ENCODE measurements around the gene LCP1.

Gene LCP1

GRCh38 chr13:46127358-46128023 lies 54.5 kb downstream of the LCP1 start:
- no peak for DNase-seq (ENCODE audit: low read depth)

GRCh38 chr13:46126552-46127357 lies 55.2 kb downstream of the LCP1 start:
- no peak for DNase-seq (ENCODE audit: low read depth)

- DNase-seq (ENCODE audit: low read depth): no peak
Measured at GRCh38 chr13:46126056-46126455, 55.9 kb downstream of the LCP1 start.

- no peak for DNase-seq (ENCODE audit: low read depth)
Measured at GRCh38 chr13:46124967-46125933, 56.7 kb downstream of the LCP1 start.

- no peak for DNase-seq (ENCODE audit: low read depth)
Measured at GRCh38 chr13:46124531-46124966, 57.4 kb downstream of the LCP1 start.

GRCh38 chr13:46122304-46122703 lies 59.7 kb downstream of the LCP1 start:
- DNase-seq (ENCODE audit: low read depth): no peak

GRCh38 chr13:46121597-46122163 lies 60.3 kb downstream of the LCP1 start:
- DNase-seq (ENCODE audit: low read depth): no peak

GRCh38 chr13:46121033-46121432 lies 60.9 kb downstream of the LCP1 start:
- no peak for DNase-seq (ENCODE audit: low read depth)

- DNase-seq (ENCODE audit: low read depth): peak; percentile 45
Measured at GRCh38 chr13:46119883-46120614, 61.9 kb downstream of the LCP1 start.

- DNase-seq (ENCODE audit: low read depth): no peak
Measured at GRCh38 chr13:46116653-46117502, 65.1 kb downstream of the LCP1 start.

GRCh38 chr13:46114613-46115012 lies 67.4 kb downstream of the LCP1 start:
- no peak for DNase-seq (ENCODE audit: low read depth)

- peak; percentile 3 for DNase-seq (ENCODE audit: low read depth)
Measured at GRCh38 chr13:46113596-46113995, 68.4 kb downstream of the LCP1 start.

- DNase-seq (ENCODE audit: low read depth): no peak
Measured at GRCh38 chr13:46111151-46111550, 70.8 kb downstream of the LCP1 start.

GRCh38 chr13:46109451-46109850 lies 72.5 kb downstream of the LCP1 start:
- DNase-seq (ENCODE audit: low read depth): no peak

- DNase-seq (ENCODE audit: low read depth): no peak
Measured at GRCh38 chr13:46106839-46107371, 75.1 kb downstream of the LCP1 start.

GRCh38 chr13:46104868-46105267 lies 77.1 kb downstream of the LCP1 start, which contains the start of gene CPB2:
TSS of gene CPB2 (minus strand) at chr13:46105033. CDS start at chr13:46105009, 24 bp downstream.
- no peak for DNase-seq (ENCODE audit: low read depth)

- no peak for DNase-seq (ENCODE audit: low read depth)
Measured at GRCh38 chr13:46103037-46103436, 78.9 kb downstream of the LCP1 start.

- DNase-seq (ENCODE audit: low read depth): no peak
Measured at GRCh38 chr13:46102255-46102605, 79.7 kb downstream of the LCP1 start.

GRCh38 chr13:46101484-46102254 lies 80.3 kb downstream of the LCP1 start:
- DNase-seq (ENCODE audit: low read depth): no peak

Measured in HS-27A (cell line).